Adrenal gland (tissue), 12 donors: ENCODE measurements around the gene ARHGAP22. TPM values are rescaled to one million over a fixed set of nuclear protein-coding genes. Genes with fewer than 3 reads are reported as not detected.
A peak's percentile ranks its signal among the peaks of the same experiment; 100 is the strongest.

Source experiments
- DNase-seq, 7 donors: peaks; one replicate each; pipeline ENCODE4 v3.0.0-alpha.2; 2019 to 2020
- H3K27ac ChIP-seq, 5 donors: fragments of 200-600 bp; sonication (generic) in 4 of 5; 1 replicate in 3 of 5; 2 replicates in 2 of 5; pipeline versions ENCODE4 v1.5.1 to v1.8.0; 2016 to 2020; ENCODE audit warnings: mild to moderate bottlenecking in 1 of 5
- H3K27me3 ChIP-seq: fragments of 200-600 bp; 2 replicates; pipeline ENCODE4 v1.8.0; 2021
- H3K36me3 ChIP-seq, 2 donors: fragments of 200-600 bp; replicated peaks in 1 of 2; 1 replicate in 1 of 2; 2 replicates in 1 of 2; pipeline versions ENCODE4 v1.5.1 to v1.8.0; 2018 to 2022
- H3K4me1 ChIP-seq, 2 donors: fragments of 200-600 bp; replicated peaks in 1 of 2; 1 replicate in 1 of 2; 2 replicates in 1 of 2; pipeline versions ENCODE4 v1.5.1 to v1.8.0; 2018 to 2021
- H3K4me3 ChIP-seq, 4 donors: fragments of 200-600 bp; sonication (generic) in 3 of 4; one replicate each; pipeline ENCODE4 v1.5.1; 2016 to 2018
- H3K9me3 ChIP-seq, 3 donors: fragments of 200-600 bp; sonication (generic) in 1 of 3; replicated peaks in 1 of 3; 1 replicate in 2 of 3; 2 replicates in 1 of 3; pipeline versions ENCODE4 v1.5.1 to v1.8.0; 2016 to 2021
- CTCF ChIP-seq, 6 experiments: fragments of 450-650 bp in 4 of 6; fragments of 200-600 bp in 2 of 6; sonication (generic) in 1 of 6; IDR thresholded peaks; 1 replicate in 5 of 6; 2 replicates in 1 of 6; pipeline versions ENCODE4 v1.5.1 to v1.8.0; 2016 to 2021; ENCODE audit warnings: antibody characterized with exemption in 6 of 6, mild to moderate bottlenecking in 2 of 6, moderate library complexity in 1 of 6
- POLR2A ChIP-seq, 2 donors: fragments of 450-650 bp; IDR thresholded peaks; one replicate each; pipeline ENCODE4 v1.6.1; 2017; ENCODE audit warnings: antibody characterized with exemption in 2 of 2, mild to moderate bottlenecking in 2 of 2, moderate library complexity in 1 of 2
- WGBS, 4 donors: extraction: QIAGEN DNeasy Blood & Tissue Kit in 2 of 4; methylation state at CpG; one replicate each; pipeline versions ENCODE4 v1.1.5 to v1.1.7; 2013 to 2017; 5-methylcytosine and 5-hydroxymethylcytosine counted together
- intact Hi-C, 2 donors: fragments of 100-400 bp; cut with DNase I; formaldehyde crosslinking; loops; one replicate each; pipeline versions ENCODE4 v1.14.1 to v1.15.0; 2022 to 2023
- polyA plus RNA-seq, 3 donors: library from polyadenylated mRNA; stranded (reverse); fragments of 200-250 nt in 2 of 3; fragments of 350-450 nt in 1 of 3; fragmentation: Illumina TruSeq in 1 of 3; extraction: RNeasy Lipid Tissue Mini Kit (QIAGEN cat#74804) in 1 of 3; gene quantifications; one replicate each; pipeline ENCODE4 v1.2.3, GENCODE V29; 2013 to 2014
- total RNA-seq, 9 donors: library from RNA; depleted of rRNA in 4 of 9; stranded (reverse); fragments of >200 nt in 4 of 9; fragments of 120-200 nt in 1 of 9; fragmentation: NEBNext Ultra II Directional in 1 of 9; extraction: Animal tissue kit (Norgen Biotek cat#: 25700) in 1 of 9; gene quantifications; one replicate each; pipeline versions ENCODE4 v1.1.0 to v1.2.4, GENCODE V29; 2013 to 2023
- donor health status: healthy with polysubstance abuse.
- donor health status: Bipolar disorder and iron deficiency.
- donor health status: DM: yes; HTN: yes; CAD: no.
- donor health status: DM: no; HTN: no; CAD: no.
- donor health status: DM: no; HTN: no; CAD: no.
- donor health status: DM: yes; HTN: yes; CAD: no.

ARHGAP22 gene
- total and polyA plus RNA-seq, 12 donors, result 0.91 to 11.6 (median 4.6) TPM

- Histone ChIP-seq H3K36me3 (no peaks in the 10 kb centered on the region), H3K9me3 (no peaks in the 10 kb centered on the region), H3K27me3 (no peaks in the 10 kb centered on the region), H3K27ac (no peak overlapping the region), H3K4me1 (no peaks in the 10 kb centered on the region), H3K4me3 (no peak overlapping the region)
- 87 to 91% (median 90%) methylated on average over 9 to 10 of the region's 10 CpGs for WGBS, 4 donors
- intact Hi-C loops, result no loop called here
- DNase-seq, result no peak
- TF ChIP-seq CTCF (IDR thresholded peaks at IDR 0.05) (no peak), POLR2A (IDR thresholded peaks at IDR 0.05) (no peak)
Observed at GRCh38 chr10:48547981-48548380, 56.9 kb downstream of the ARHGAP22 start.

GRCh38 chr10:48547061-48547895 lies 57.6 kb downstream of the ARHGAP22 start:
- 74 to 85% (median 83%) methylated on average over 10 of the region's 10 CpGs for WGBS, 4 donors

GRCh38 chr10:48545462-48546145 lies 59.3 kb downstream of the ARHGAP22 start:
- Histone ChIP-seq H3K27me3 (no peaks in the 10 kb centered on the region), H3K4me3 (no peak overlapping the region), H3K9me3 (no peaks in the 10 kb centered on the region), H3K27ac (no peak overlapping the region), H3K36me3 (no peaks in the 10 kb centered on the region), H3K4me1 (no peaks in the 10 kb centered on the region)
- 72 to 85% (median 81%) methylated on average over 10 to 14 of the region's 14 CpGs for WGBS, 4 donors
- TF ChIP-seq CTCF (IDR thresholded peaks at IDR 0.05), result no peak
- TF ChIP-seq POLR2A (IDR thresholded peaks at IDR 0.05), result no peak
- intact Hi-C loops, result no loop called here
- peak in 1 of 7 donors; percentile 45 for DNase-seq

More at GRCh38 chr10:48547061-48547895, 57.6 kb downstream of the ARHGAP22 start:
- Histone ChIP-seq H3K4me3 (no peak overlapping the region), H3K9me3 (no peaks in the 10 kb centered on the region), H3K4me1 (no peaks in the 10 kb centered on the region), H3K27ac (no peak overlapping the region), H3K36me3 (no peaks in the 10 kb centered on the region), H3K27me3 (no peaks in the 10 kb centered on the region)
- intact Hi-C loops, result no loop called here
- peak in 1 of 7 donors; percentile 27 for DNase-seq
- TF ChIP-seq POLR2A (IDR thresholded peaks at IDR 0.05) (no peak), CTCF (IDR thresholded peaks at IDR 0.05) (no peak)

GRCh38 chr10:48543182-48543844 lies 61.6 kb downstream of the ARHGAP22 start:
- no peak overlapping the region for H3K4me3 ChIP-seq
- no peak for DNase-seq
- H3K4me1 ChIP-seq, result no peaks in the 10 kb centered on the region
- WGBS, 4 donors, result 85 to 96% (median 92%) methylated on average over 3 of the region's 3 CpGs
- H3K36me3 ChIP-seq, result no peaks in the 10 kb centered on the region
- no peak overlapping the region for H3K27ac ChIP-seq
- TF ChIP-seq CTCF (IDR thresholded peaks at IDR 0.05) (no peak), POLR2A (IDR thresholded peaks at IDR 0.05) (no peak)
- intact Hi-C loops, result no loop called here
- no peaks in the 10 kb centered on the region for H3K9me3 ChIP-seq
- H3K27me3 ChIP-seq, result no peaks in the 10 kb centered on the region
